Stimulated activated CD8-positive, alpha-beta memory T cell treated with anti-CD3 and anti-CD28 coated beads, Interleukin-15, amount 100 ng/mL, for 48 hours (primary cell): ENCODE measurements around the gene CGNL1.

Experiments used
- DNase-seq, 2 donors: peaks; one replicate each; pipeline ENCODE4 v3.0.0-alpha.2; 2020; ENCODE audit warnings: low read depth in 2 of 2

CGNL1 gene

GRCh38 chr15:57423599-57424140, 47.4 kb downstream of the CGNL1 start:
- DNase-seq: no peak

GRCh38 chr15:57424628-57425405, 48.5 kb downstream of the CGNL1 start:
- no peak for DNase-seq

- no peak for DNase-seq
These were observed 49.5 kb downstream of the CGNL1 start for GRCh38 chr15:57425842-57426241.

- no peak for DNase-seq
These were observed 51.1 kb downstream of the CGNL1 start for GRCh38 chr15:57427367-57427821.

- no peak for DNase-seq
These were observed 55.9 kb downstream of the CGNL1 start for GRCh38 chr15:57432141-57432741.

GRCh38 chr15:57436166-57436565, 59.9 kb downstream of the CGNL1 start:
- no peak for DNase-seq

- DNase-seq: no peak
These were observed 60.7 kb downstream of the CGNL1 start for GRCh38 chr15:57436961-57437360.

GRCh38 chr15:57437564-57437963, 61.3 kb downstream of the CGNL1 start:
- no peak for DNase-seq

GRCh38 chr15:57438166-57438565, 61.9 kb downstream of the CGNL1 start:
- no peak for DNase-seq

- no peak for DNase-seq
These were observed 63.1 kb downstream of the CGNL1 start for GRCh38 chr15:57439128-57440027.

GRCh38 chr15:57440167-57440566, 63.9 kb downstream of the CGNL1 start:
- DNase-seq: no peak

- DNase-seq: no peak
These were observed 64.5 kb downstream of the CGNL1 start for GRCh38 chr15:57440799-57441198.

GRCh38 chr15:57442335-57442734, 66.0 kb downstream of the CGNL1 start:
- no peak for DNase-seq

- DNase-seq: no peak
These were observed 67.2 kb downstream of the CGNL1 start for GRCh38 chr15:57443486-57443885.

GRCh38 chr15:57444877-57445513, 68.7 kb downstream of the CGNL1 start:
- DNase-seq: no peak

GRCh38 chr15:57445872-57446271, 69.6 kb downstream of the CGNL1 start:
- DNase-seq: no peak

GRCh38 chr15:57446393-57446792, 70.1 kb downstream of the CGNL1 start:
- no peak for DNase-seq

GRCh38 chr15:57451555-57451954, 75.2 kb downstream of the CGNL1 start:
- no peak for DNase-seq

GRCh38 chr15:57452090-57452754, 75.9 kb downstream of the CGNL1 start:
- no peak for DNase-seq

GRCh38 chr15:57455929-57456328, 79.6 kb downstream of the CGNL1 start:
- DNase-seq: no peak

- DNase-seq: no peak
These were observed 80.3 kb downstream of the CGNL1 start for GRCh38 chr15:57456559-57456958.
